ENCODE data around the gene CDK6. TPM values are rescaled to one million over a fixed set of nuclear protein-coding genes. Genes with fewer than 3 reads are reported as not detected.

Gene CDK6
- total and polyA plus RNA-seq, 2 experiments from 2014 or later, result 7.4 to 23.7 TPM

DNA sequence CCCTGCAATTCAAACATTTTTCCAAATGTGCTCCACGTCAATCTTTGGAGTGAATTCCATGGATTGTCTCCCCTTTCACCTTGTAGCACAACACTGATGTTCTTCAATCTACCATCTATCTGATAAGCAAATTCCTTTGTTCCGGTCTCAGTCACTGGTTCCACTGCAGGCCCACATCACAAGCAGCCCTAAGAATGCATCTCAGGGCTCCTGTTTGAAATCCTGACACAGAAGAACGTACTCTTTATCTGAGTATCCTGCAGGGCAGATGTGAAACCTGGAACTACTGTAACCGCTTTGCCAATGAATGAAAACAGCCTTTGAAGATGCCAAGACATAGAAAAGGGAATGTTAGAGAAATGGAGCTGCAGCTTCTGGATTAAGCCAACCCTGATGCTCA is 183.2 kb downstream of the CDK6 start (continued):
- TF ChIP-seq, protein P1, sequence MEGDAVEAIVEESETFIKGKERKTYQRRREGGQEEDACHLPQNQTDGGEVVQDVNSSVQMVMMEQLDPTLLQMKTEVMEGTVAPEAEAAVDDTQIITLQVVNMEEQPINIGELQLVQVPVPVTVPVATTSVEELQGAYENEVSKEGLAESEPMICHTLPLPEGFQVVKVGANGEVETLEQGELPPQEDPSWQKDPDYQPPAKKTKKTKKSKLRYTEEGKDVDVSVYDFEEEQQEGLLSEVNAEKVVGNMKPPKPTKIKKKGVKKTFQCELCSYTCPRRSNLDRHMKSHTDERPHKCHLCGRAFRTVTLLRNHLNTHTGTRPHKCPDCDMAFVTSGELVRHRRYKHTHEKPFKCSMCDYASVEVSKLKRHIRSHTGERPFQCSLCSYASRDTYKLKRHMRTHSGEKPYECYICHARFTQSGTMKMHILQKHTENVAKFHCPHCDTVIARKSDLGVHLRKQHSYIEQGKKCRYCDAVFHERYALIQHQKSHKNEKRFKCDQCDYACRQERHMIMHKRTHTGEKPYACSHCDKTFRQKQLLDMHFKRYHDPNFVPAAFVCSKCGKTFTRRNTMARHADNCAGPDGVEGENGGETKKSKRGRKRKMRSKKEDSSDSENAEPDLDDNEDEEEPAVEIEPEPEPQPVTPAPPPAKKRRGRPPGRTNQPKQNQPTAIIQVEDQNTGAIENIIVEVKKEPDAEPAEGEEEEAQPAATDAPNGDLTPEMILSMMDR (conservative IDR thresholded peaks at IDR 0.05; ENCODE audit: low read depth in 2 of 2), result no peak
- no peak for TF ChIP-seq NANOG (IDR thresholded peaks at IDR 0.05; ENCODE audit: borderline replicate concordance)
- TF ChIP-seq ZNF114 (CRISPR knock-in tag; IDR thresholded peaks at IDR 0.05), result no peak
- TF ChIP-seq ETS1 (IDR thresholded peaks at IDR 0.05), result no peak

GRCh38 chr7:92652536-92652935 is 183.8 kb downstream of the CDK6 start:
- peaks cover 2% of the 10 kb centered on the region; the same call in 1 of the 3 replicates for H3K4me1 Mint-ChIP-seq
- H3K36me3 Mint-ChIP-seq (ENCODE audit: low read depth), result no peaks in the 10 kb centered on the region
- H3K4me1 ChIP-seq (ENCODE audit: insufficient read depth), result no peaks in the 10 kb centered on the region
- H3K27me3 ChIP-seq (ENCODE audit: insufficient read depth), result no peaks in the 10 kb centered on the region
- ATAC-seq (no peak), DNase-seq (ENCODE audit: low spot score) (no peak)
- no peak overlapping the region for H2AFZ ChIP-seq
- no peak overlapping the region for H3K4me2 ChIP-seq
- TF ChIP-seq, protein P2, sequence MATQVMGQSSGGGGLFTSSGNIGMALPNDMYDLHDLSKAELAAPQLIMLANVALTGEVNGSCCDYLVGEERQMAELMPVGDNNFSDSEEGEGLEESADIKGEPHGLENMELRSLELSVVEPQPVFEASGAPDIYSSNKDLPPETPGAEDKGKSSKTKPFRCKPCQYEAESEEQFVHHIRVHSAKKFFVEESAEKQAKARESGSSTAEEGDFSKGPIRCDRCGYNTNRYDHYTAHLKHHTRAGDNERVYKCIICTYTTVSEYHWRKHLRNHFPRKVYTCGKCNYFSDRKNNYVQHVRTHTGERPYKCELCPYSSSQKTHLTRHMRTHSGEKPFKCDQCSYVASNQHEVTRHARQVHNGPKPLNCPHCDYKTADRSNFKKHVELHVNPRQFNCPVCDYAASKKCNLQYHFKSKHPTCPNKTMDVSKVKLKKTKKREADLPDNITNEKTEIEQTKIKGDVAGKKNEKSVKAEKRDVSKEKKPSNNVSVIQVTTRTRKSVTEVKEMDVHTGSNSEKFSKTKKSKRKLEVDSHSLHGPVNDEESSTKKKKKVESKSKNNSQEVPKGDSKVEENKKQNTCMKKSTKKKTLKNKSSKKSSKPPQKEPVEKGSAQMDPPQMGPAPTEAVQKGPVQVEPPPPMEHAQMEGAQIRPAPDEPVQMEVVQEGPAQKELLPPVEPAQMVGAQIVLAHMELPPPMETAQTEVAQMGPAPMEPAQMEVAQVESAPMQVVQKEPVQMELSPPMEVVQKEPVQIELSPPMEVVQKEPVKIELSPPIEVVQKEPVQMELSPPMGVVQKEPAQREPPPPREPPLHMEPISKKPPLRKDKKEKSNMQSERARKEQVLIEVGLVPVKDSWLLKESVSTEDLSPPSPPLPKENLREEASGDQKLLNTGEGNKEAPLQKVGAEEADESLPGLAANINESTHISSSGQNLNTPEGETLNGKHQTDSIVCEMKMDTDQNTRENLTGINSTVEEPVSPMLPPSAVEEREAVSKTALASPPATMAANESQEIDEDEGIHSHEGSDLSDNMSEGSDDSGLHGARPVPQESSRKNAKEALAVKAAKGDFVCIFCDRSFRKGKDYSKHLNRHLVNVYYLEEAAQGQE (IDR thresholded peaks at IDR 0.05; ENCODE audit: unreplicated experiment), result no peak
- TF ChIP-seq, protein P1 (conservative IDR thresholded peaks at IDR 0.05; ENCODE audit: low read depth in 2 of 2), result no peak
- TF ChIP-seq ZNF331 (CRISPR knock-in tag; IDR thresholded peaks at IDR 0.05; ENCODE audit: low read depth) (no peak), EZH2phosphoT487 (IDR thresholded peaks at IDR 0.05; ENCODE audit: unreplicated experiment) (no peak), ETS1 (IDR thresholded peaks at IDR 0.05) (no peak)
- H3K79me2 ChIP-seq (replicated peaks; ENCODE audit: insufficient read depth), result no peaks in the 10 kb centered on the region
- H3F3A ChIP-seq (replicated peaks; ENCODE audit: low read depth), result no peaks in the 10 kb centered on the region
- no peak overlapping the region for H3K27ac Mint-ChIP-seq
- no peaks in the 10 kb centered on the region for H4K20me1 ChIP-seq (replicated peaks; ENCODE audit: insufficient read depth)
- H3K4me3 ChIP-seq, result no peak overlapping the region
- no peaks in the 10 kb centered on the region for H3K9me3 Mint-ChIP-seq
- H3K4me3 Mint-ChIP-seq, result no peak overlapping the region
- H3K9me2 ChIP-seq (ENCODE audit: insufficient read depth), result no peaks in the 10 kb centered on the region
- H3K36me3 ChIP-seq (ENCODE audit: insufficient read depth), result no peaks in the 10 kb centered on the region
- H3K27ac ChIP-seq (ENCODE audit: low read depth), result no peak overlapping the region
- peaks cover 3% of the 10 kb centered on the region for H3K27me3 Mint-ChIP-seq (ENCODE audit: insufficient read depth, low read depth, poor library complexity)
